ENCODE results near the gene GGPS1.
"Not testable (repeated sequence)": the region's sequence is repeated elsewhere in the genome, so short reads cannot be mapped to it uniquely, and the experiment has no call there.

Gene GGPS1

GRCh38 chr1:235304549-235305451 lies 23.6 kb upstream of the GGPS1 start:
- DNase-seq (ENCODE audit: low read depth): no peak
- no peak overlapping the region for H3K4me3 ChIP-seq (ENCODE audit: low read depth, low read length)
- no peak for TF ChIP-seq CTCF (IDR thresholded peaks at IDR 0.05; ENCODE audit: low read depth, low read length, missing control alignments)

GRCh38 chr1:235307158-235308124 lies 20.9 kb upstream of the GGPS1 start:
- H3K4me3 ChIP-seq (ENCODE audit: low read depth, low read length): no peak overlapping the region
- no peak for TF ChIP-seq CTCF (IDR thresholded peaks at IDR 0.05; ENCODE audit: low read depth, low read length, missing control alignments)
- DNase-seq (ENCODE audit: low read depth): no peak

GRCh38 chr1:235309206-235309605 lies 19.2 kb upstream of the GGPS1 start:
- not testable (repeated sequence) for H3K4me3 ChIP-seq (ENCODE audit: low read depth, low read length); DNase-seq (ENCODE audit: low read depth)

- H3K4me3 ChIP-seq (ENCODE audit: low read depth, low read length): no peak overlapping the region
- TF ChIP-seq CTCF (IDR thresholded peaks at IDR 0.05; ENCODE audit: low read depth, low read length, missing control alignments): no peak
- no peak for DNase-seq (ENCODE audit: low read depth)
Measured at GRCh38 chr1:235313262-235313661, 15.1 kb upstream of the GGPS1 start.

- H3K4me3 ChIP-seq (ENCODE audit: low read depth, low read length): no peak overlapping the region
- DNase-seq (ENCODE audit: low read depth): no peak
- TF ChIP-seq CTCF (IDR thresholded peaks at IDR 0.05; ENCODE audit: low read depth, low read length, missing control alignments): no peak
Measured at GRCh38 chr1:235313931-235314678, 14.3 kb upstream of the GGPS1 start.

GRCh38 chr1:235315173-235315572 lies 13.2 kb upstream of the GGPS1 start:
- TF ChIP-seq CTCF (IDR thresholded peaks at IDR 0.05; ENCODE audit: low read depth, low read length, missing control alignments): no peak
- no peak overlapping the region for H3K4me3 ChIP-seq (ENCODE audit: low read depth, low read length)
- DNase-seq (ENCODE audit: low read depth): no peak
